ENCODE measurements around the gene SNRPD2.
"Not testable (repeated sequence)": the region's sequence is repeated elsewhere in the genome, so short reads cannot be mapped to it uniquely, and the experiment has no call there.

The SNRPD2 gene

DNA sequence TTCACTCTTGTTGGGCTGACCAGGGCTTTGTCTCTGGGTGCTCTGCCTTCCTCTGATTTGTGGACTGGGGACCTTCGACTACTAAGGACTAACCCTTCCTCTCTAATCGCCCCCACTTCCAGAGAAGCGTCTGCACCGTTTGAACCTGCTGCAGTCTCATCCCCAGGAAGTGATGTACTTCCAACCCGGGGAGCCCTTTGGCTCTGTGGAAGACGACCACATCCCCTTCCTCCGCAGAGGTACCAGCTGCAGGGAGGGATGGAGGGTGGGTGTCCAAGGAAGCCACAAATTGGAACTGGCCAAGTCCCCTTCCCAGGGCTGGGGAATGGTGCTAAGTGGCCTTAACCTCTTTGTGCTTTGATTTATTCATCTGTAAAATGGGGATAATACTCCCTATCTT, 9.9 kb upstream of the SNRPD2 start:
- no peak for DNase-seq

DNA sequence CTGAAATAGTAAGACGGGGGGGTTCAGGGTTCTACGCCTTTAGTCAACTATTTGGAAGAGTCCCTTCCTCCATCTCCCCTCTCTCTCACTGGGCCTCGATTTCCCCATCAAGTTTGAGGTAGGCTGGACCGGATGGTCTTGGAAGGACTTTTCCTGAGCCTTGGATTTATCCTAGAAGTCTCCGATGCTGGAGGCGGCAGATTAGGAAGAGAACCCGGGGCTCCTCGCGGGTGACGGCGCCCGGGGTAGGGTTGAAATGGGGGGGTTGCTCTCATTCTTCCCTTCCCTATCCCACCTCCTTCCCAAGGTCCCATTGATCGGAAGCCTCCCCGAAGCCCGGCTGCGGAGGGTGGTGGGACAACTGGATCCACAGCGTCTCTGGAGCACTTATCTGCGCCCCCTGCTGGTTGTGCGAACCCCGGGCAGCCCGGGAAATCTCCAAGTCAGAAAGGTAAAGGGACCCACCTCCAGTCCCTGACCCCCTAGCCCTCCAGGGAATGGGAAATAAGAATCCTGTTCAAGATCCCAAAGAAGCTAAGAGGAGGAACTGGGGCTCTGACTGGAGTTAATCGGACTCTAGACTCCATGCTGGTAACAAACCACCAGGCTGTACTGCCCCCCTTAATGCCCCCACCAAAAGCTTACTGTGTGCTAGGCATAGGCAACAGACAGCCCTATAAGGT, 1.5 kb upstream of the SNRPD2 start:
- DNase-seq: peak; percentile 49

DNA sequence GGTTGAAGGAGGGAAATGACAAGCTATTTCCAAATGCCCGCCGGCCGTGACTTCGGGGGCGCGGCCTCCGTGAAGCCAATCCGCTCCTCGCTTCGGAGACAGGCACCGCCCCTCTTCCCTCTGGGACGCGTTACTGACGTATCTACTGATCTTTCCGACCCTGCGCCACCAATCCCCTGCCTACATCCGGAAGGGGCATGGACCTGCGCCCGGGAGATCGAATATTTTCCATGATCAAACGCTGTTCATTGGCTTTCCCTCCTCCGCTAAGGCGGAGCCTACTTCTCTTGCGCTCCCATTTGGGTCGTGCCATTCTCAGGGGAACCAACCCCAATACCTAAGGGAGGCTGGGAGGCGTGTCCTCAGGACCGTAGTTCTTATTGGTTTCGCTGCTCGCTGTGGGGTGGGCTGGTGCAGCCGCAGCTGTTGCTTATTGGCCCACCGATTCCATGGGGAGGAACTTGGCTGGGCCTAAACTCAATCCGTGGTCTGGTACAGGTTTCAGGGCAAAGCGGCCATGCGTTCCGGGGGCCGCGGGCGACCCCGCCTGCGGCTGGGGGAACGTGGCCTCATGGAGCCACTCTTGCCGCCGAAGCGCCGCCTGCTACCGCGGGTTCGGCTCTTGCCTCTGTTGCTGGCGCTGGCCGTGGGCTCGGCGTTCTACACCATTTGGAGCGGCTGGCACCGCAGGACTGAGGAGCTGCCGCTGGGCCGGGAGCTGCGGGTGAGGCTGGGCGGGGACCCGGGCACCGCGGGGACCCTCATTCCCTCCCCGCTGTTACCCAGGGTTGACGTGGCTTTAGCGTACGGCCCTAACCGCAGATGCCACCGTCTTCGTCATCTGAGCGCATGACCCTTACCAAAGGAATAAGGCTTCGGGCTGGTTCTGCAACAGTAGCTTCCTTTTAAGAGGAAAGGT, 693 bp upstream of the SNRPD2 start, which contains the start of gene QPCTL:
QPCTL (plus strand) TSS at position 480 of the 919 bp plus-strand sequence; CDS start at position 518, 38 bp downstream.
- peak; percentile 100 for DNase-seq

DNA sequence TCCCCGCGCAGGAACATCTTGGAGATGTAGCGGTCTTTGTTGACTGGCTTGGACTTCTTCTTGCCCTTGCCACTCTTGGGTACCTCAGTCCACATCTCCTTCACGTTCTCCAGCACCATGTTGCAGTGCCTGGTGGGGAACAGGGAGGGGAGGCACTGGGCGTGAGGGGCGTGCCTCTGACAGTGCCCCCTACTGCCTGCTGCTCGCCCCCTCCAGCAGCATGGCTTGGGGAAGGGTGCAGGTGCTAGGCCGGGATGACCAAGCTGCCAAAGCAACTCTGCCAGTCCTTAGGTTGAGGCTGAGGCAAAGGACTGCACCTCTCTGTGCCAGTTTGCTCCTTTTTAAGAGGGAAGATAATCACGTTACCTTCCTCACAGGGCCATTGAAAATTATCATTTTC, 4.2 kb downstream of the SNRPD2 start:
- DNase-seq: no peak

DNA sequence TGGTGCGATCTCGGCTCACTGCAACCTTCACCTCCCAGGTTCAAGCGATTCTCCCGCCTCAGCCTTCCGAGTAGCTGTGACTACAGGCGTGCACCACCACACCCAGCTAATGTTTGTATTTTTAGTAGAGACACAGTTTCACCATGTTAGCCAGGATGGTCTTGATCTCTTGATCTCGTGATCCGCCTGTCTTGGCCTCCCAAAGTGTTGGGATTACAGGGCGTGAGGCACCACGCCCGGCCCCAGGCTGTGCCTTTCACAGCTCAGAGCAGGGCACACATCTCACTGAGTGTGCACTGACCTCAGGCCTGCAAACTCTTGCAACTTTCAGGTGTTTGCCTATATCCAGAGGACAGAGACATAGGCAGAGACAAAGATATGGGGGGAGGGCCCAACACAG, 6.7 kb downstream of the SNRPD2 start:
- DNase-seq: not testable (repeated sequence)

DNA sequence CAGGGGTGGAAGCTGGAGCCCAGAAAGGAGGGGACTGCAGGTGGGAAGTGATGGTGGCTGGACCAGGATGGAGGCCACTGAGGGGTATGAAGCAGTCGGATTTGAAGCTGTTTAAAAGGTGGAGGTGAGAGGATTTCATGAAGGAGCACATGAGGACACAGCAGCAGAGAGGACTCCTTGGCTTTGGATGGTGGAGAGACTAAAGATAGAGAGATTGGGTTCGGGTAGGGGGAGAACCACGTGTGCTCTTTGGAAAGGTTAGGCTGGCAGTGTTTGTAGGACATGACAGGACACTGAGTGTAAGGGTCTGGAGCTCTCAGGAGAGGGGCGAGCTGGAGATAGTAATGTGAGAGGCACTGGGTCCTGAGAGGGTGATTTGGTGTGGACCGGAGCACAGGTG, 8.8 kb downstream of the SNRPD2 start:
- DNase-seq: no peak

DNA sequence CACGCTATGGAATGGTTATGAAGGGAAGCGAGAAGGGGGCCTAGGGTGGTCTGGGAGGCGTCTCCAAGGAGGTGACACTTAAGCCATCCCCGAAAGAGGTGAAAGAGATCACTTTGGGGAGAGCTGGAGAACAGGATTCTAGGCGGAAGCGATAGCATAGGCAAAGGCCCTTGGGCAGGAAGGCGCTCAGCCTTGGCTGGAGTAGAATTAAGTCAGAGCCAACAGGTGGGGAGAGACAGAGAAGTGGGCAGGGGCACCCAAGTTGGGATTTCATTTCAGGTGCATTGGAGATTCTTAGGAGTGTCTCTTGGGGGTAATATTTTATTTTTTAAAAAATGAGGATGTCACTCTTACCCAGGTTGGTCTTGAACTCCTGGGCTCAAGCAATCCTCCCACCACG, 9.6 kb downstream of the SNRPD2 start:
- DNase-seq: no peak

DNA sequence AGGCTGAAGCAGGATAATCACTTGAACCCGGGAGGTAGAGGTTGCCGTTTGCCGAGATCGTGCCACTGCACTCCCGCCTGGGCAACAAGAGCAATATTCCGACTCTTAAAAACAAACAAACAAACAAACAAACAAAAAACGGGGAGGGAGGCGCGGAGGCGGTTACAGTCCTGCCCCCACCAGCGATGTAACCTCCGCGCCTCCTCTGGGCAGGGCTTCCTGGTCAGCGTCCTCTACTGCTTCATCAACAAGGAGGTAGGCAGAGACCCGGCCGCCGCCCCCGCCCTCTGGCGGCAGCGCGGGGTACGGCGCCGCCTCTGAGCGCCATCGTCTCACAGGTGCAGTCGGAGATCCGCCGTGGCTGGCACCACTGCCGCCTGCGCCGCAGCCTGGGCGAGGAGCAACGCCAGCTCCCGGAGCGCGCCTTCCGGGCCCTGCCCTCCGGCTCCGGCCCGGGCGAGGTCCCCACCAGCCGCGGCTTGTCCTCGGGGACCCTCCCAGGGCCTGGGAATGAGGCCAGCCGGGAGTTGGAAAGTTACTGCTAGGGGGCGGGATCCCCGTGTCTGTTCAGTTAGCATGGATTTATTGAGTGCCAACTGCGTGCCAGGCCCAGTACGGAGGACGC, 10.2 kb downstream of the SNRPD2 start:
- peak; percentile 84 for DNase-seq

DNA sequence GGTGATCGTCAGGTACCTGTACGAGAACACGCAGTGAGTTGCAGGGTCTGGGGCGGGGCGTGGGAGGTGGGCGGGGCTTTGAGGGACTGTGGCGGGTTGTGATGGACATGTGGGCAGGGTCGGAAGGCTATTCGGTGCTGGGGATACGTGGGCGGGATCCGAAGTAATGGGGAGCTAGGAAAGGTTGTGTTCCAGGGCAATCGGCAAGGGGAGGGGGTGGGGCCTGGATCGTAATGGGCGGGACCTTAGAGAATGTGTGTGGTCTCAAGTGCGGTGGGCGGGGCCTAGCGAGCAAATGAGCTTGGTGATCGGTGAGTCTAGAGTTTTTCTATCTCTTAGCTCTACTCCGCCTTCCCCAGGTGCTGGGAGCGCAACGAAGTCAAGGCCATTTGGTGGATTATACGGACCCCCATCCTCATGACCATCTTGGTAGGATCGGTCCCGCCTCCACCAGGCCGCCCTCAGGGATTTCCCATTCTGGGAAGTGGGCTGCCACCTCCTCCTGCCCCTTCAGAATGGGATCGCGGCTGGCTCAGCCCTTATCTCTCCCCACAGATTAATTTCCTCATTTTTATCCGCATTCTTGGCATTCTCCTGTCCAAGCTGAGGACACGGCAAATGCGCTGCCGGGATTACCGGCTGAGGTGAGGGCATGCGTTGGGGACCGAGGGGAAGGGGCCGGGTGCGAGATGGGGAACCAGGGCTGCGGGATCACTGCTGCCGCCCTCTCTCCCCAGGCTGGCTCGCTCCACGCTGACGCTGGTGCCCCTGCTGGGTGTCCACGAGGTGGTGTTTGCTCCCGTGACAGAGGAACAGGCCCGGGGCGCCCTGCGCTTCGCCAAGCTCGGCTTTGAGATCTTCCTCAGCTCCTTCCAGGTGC, 14.2 kb downstream of the SNRPD2 start:
- peak; percentile 94 for DNase-seq

DNA sequence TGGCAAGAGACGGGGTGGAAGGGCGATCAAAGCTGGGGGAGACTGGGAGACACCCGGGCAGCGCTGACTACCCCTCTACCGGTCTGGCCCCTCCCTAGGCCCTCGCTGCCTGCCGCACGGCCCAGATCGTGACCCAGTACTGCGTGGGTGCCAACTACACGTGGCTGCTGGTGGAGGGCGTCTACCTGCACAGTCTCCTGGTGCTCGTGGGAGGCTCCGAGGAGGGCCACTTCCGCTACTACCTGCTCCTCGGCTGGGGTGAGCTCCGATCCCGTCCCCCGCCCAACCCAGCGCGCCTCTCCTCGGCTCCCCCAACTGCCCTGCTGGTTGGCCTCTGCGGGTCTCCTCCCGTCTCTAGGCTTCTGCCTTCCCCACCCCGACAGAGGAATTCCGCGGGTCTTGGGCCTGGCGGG, 14.9 kb downstream of the SNRPD2 start:
- no peak for DNase-seq

DNA sequence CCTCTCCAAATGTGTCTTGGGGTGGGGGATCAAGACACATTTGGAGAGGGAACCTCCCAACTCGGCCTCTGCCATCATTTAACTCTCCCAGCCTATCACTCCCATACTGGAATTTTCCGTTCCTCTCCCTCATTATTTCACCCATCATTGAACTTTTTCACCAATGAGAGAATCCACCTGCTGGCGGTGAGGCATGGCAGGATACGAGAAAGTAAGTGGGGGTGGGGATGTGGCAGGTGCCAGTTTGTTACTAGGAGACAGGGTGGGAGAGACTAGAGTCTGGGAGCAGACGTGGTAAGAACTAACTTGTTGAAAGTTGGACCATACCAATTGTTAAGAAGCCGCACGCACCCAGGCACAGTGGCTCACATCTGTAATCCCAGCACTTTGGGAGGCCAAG, 16.8 kb downstream of the SNRPD2 start:
- no peak for DNase-seq

DNA sequence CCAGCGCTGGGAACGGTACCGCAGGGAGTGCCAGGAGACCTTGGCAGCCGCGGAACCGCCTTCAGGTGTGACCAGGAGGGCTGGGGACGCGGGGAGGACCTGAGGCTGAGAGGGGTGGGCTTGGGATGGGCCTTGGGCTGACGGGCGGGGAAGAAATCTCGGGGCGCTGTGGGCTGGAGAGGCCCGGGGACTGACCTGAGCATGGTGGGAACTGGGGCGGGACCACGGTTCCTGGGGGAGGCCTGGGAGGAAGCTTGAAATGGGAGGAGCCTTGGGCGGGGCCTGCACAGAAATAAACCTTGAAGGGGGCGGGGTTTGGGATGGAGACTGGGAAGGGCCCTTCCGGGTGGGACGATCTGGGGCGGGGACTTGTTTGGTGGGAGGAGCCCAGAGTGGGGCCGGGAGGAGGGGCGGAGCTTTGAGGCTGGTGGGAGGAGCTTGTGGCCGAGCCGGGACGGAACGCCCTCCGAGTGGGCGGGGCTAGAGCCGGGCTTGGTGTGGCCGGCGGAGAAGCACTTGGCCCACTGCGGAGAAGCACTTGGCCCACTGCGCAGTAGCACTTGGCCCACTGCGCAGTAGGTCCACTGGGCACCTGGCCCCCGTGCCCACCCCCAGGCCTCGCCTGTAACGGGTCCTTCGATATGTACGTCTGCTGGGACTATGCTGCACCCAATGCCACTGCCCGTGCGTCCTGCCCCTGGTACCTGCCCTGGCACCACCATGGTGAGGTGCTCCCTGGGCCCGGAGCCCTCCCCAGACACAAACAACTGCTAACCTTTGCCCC, 20.9 kb downstream of the SNRPD2 start:
- peak; percentile 71 for DNase-seq

DNA sequence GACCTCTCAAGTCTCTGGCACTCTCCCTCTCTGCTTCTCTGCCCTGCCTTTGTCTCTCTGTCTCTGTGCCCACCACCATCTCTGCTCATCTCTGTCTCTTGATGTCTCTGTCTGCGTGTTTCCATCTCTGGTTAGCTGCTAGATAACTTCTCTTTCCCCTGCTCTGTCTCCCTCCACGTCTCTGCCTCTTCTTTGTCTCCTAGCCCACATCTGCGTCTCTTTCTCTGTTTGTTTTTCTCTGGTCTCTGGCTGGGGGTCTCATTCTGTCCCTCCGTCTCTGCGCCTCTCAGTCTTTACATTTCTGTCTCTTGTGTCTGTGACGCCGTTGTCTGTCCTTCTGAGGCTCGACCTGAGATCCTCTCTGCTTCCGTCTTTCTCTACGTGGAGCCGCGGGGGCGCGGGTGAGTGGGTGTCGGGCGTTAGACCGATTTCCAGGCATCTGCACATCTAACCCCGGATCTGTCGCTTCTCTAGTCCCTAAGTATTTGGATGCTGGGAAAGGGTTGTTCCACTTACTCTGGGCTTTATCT, 23.3 kb downstream of the SNRPD2 start:
- DNase-seq: no peak

DNA sequence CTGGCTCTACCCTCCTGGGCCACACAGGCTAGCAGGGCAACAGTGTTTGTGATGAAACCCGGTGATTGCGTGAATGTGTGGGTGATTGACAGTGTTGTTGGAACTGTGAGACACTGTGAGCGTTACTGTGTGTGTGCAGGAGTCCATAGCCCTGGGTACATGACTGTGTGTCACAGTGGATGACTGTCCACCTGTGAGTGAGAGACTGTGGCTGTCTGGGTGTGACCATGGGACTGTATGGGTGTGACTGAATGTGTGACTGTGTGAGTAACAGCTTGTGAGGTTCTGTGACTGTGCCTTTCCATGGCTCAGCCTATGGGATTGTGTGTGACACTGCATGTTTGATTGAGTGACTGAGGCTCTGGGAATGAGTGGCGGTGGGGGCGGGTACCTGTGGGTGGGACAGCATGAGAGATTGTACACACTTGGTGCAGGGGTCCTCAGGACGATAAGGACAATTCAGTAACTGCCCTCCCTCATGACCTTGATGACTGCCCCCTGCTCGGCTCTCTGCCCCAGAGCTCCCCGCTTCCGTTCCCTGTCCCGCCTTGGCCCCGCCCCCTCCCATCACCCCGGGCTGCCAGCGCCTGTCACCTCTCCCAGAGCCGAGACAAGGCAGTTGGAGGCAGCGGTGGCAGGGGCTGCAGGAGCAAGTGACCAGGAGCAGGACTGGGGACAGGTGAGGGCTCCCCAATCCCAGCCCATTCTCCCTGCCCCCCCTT, 24.0 kb downstream of the SNRPD2 start, which contains the start of gene GIPR:
GIPR (plus strand) TSS at position 602 of the 722 bp plus-strand sequence. CDS start 1,300 bp downstream, outside the sequence.
- no peak for DNase-seq

DNA sequence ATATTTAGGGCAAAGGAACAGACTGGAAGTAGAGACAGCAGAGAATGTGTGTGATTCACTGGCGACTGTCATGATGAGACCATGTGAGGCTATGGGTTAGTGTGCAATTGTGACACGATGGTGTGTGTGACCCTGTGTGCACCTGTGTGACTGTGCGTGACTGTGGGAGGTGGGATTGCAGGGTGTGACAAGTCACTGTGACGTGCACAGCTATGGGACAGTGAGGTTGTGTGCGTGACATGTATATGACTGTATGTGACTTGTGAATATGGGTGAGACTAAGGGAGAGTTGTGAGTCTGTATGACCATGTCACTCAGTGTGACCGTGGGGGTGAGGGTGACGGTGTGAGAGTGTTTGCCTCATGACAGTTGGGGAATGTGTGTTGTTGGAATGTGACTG, 27.2 kb downstream of the SNRPD2 start:
- no peak for DNase-seq

DNA sequence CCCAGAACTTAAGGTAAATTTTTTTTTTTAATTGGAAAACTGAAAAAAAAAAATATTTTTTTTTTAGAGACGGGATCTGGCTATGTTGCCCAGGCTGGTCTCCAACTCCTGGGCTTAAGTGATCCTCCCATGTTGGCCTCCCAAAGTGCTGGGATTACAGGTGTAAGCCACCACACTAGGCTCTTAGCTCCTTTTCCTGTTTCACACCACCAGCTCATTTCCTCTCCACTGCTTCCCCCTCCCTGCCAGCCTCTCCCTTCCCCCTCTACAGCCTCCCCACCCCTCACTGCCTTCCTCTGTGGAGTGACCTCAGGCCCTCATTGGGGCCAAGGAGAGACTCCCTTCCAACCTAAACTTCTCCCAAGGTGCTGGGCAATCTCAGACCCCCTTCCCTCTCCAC, 28.0 kb downstream of the SNRPD2 start:
- DNase-seq: no peak

DNA sequence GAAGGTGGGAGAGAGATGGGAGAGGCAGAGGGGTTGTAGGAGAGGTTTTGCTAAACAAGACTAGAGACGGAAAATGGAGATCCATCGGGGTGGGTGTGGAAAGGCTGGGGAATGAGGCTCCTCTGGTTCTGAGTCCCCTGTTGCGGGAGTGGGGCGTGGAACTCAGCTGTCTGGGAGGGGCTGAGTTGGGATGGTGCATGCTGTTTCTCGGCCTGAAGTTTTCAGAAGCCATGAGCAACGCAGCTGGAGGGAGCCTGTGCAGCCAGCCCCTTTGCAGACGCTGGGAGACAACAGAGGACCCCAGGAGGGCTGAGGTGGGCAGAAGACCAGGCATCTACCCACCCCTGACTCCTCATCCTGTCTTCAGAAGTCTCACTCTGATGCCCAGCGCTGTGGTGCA, 31.1 kb downstream of the SNRPD2 start:
- DNase-seq: no peak

DNA sequence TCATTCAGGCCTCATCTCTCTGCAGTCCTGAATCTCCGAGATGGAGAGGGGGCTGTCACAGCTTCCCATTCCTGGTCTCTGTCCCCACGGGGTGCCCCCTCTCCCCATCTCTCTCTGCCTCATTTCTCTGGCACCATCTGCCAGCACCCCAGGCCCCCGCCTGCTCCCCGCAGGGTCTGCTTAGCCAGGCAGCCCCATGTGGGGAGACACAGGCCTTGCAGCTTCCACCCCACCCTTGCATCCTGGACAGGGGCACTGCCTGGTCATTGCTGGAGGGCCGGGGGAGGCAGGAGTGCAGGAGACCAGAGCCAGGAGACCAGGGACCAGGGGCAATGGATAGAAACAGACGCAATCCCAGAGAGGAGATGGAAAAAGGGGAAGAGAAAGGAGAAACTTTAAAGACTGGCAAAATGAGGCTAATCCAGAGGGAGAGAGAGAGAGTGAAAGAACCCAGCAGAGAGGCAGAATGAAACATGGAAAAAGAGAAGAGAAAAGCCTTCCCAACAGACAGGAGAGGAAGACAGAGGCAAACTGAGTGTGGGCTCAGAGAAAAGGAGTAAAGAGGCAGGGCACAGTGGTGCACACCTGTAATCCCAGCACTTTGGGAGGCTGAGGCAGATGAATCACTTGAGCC, 32.5 kb downstream of the SNRPD2 start:
- DNase-seq: no peak

DNA sequence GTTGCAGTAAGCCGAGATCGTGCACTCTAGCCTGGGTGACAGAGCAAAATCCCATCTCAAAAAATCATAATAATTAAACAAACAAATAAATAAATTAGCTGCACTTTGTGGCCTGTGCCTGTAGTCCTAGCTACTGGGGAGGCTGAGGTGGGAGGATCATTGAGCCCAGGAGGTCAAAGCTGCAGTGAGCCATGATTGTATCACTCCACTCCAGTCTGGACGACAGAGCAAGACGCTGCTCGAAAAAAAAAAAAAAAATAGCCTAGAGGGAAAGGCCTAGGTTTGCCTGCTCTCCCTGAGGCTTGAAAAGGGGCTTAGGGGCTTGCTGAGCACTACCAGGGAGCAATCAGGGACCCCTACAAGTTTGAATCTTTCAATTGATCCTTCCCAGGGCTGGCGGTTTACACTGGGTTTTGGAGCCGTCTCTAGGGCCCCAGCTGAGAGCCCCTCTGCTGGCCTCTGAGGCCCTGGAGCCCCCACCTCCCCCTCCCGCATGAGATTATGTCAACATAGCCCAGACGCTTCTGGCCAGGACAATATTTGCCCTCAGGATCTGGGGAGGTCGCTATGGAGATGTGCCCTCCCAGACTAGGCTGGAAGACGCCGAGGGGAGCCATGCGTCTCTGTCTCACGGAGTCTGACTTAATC, 34.1 kb downstream of the SNRPD2 start:
- DNase-seq: no peak

DNA sequence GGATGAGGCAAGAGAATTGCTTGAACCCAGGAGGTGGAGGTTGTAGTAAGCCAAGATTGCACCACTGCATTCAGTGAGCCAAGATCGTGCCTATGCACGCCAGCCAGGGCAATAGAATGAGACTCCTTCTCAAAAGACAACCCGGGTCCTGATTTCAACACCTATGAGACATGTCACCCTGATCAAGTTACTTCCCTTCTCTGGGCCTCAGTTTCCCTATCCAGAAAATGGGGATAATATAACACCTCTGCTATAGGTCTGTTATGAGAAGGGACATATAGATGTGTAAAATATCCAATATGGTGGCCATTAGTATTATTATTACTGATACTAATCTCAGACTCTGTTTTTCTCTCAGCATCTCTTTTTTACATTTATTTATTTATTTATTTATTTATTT, 36.7 kb downstream of the SNRPD2 start:
- DNase-seq: no peak
